Measurements from ENCODE around the gene SCYL1.

Gene SCYL1

DNA sequence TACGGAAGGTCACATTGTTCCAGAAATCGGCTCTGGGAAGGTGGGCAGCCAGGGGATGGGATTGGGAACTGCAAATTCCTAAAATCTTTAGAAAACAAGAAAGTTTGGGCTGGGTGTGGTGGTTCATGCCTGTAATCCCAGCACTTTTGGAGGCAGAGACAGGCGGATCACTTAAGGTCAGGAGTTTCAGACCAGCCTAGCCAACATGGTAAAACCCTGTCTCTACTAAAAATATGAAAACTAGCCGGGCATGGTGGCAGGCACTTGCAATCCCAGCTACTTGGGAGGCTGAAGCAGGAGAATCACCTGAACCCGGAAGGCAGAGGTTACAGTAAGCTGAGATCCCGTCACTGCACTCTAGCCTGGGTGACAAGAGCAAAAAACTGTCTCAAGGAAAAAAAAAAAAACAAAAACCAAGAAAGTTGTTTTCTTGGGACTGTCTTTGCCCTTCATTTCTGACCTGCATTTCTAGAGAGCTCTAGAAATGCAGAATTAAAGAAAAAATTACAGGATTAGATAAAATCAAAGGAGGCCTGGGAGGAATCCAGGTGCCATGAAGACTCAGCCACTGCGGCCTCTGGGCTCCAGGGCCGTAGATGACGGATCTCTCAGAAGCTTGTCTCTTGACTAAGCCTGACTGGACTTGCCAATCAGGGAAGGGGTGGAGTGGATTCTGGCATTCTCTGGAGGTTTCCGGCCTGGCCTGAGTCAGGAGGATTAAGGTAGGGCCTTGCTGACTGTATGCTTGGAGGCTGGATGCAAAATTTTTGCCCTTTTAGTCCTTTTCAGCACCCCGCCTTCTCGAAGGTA, 31.3 kb upstream of the SCYL1 start:
- no peak for DNase-seq (ENCODE audit: low read depth in 3 of 3)

DNA sequence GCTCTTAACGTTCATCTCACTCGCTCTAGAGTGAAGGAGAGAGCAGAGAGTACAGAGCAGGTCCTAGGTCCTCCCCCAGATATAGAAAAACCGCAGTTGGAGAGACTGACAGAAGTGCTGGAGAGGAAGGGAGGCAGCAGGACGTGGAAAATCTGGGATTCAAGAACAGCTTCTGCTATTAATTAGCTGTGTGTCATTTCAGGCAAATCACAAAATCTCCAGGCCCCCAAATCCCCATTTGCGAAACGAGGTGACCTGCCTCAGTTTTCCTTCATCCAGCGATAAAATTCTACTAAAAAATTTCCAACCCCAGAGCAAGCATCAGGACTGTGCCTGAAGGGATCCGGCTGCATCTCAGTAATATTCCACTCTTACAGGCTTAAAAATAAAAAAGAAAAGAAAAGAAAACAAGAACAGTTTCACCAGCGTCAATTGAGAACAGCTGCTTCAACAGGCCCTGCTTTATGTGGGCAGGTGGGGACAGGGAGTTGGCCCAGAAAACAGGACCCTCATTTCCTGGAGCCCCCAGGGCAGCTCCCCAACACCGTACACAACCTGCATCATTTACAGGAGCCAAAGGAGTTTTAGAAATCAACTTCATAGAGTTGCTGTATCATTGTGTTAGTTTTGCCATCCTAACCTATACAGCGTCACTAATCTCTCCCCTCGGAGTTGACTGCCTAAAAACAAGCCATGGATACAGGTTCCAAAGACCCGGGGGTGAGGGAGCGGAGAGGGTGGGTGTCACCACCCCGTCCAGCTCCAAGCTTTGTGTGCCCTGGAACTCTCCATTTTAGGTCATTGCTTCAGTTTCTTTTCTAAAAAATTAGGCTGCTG, 28.4 kb upstream of the SCYL1 start:
- no peak for DNase-seq (ENCODE audit: low read depth in 3 of 3)

DNA sequence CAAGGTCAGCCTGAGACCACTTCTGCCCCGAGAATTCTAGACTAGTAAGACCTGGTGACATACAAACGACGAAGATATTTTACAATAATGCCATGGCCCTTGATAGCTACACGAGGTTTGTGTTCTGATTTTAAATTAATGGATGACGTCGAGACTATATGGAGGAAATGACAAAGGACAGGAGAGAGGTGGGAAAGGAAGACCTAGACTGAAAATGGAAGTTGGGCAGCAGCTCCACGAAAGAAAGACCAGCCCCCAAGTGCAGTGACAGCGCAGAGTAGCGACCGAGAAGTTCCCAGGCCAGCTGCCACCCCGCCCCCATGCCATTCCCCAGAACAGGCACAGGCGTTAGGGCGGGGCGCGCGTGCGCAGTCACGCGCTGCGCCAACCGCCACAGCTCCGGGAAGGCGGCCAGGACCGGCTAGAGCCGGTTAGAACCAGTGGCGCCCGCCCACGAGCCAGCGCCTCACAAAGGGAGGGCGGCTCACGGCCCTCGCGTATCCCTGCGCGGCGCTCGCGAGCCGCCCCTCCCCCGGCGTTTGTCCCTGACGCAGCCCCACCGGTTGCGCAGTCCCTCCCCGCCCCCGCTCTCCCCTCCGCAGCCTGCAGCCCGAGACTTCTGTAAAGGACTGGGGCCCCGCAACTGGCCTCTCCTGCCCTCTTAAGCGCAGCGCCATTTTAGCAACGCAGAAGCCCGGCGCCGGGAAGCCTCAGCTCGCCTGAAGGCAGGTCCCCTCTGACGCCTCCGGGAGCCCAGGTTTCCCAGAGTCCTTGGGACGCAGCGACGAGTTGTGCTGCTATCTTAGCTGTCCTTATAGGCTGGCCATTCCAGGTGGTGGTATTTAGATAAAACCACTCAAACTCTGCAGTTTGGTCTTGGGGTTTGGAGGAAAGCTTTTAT, 27.5 kb upstream of the SCYL1 start:
- DNase-seq (ENCODE audit: low read depth in 3 of 3): peak; percentile 97 to 99 (median 98)

DNA sequence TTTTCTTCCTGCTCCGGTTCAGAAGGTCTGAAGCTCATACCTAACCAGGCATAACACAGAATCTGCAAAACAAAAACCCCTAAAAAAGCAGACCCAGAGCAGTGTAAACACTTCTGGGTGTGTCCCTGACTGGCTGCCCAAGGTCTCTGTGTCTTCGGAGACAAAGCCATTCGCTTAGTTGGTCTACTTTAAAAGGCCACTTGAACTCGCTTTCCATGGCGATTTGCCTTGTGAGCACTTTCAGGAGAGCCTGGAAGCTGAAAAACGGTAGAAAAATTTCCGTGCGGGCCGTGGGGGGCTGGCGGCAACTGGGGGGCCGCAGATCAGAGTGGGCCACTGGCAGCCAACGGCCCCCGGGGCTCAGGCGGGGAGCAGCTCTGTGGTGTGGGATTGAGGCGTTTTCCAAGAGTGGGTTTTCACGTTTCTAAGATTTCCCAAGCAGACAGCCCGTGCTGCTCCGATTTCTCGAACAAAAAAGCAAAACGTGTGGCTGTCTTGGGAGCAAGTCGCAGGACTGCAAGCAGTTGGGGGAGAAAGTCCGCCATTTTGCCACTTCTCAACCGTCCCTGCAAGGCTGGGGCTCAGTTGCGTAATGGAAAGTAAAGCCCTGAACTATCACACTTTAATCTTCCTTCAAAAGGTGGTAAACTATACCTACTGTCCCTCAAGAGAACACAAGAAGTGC, 26.7 kb upstream of the SCYL1 start:
- DNase-seq (ENCODE audit: low read depth in 3 of 3): peak in 2 of 3 experiments; percentile 39 to 57

DNA sequence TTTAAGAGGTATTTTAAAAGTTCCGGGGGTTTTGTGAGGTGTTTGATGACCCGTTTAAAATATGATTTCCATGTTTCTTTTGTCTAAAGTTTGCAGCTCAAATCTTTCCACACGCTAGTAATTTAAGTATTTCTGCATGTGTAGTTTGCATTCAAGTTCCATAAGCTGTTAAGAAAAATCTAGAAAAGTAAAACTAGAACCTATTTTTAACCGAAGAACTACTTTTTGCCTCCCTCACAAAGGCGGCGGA, 26.2 kb upstream of the SCYL1 start:
- no peak for DNase-seq (ENCODE audit: low read depth in 3 of 3)

DNA sequence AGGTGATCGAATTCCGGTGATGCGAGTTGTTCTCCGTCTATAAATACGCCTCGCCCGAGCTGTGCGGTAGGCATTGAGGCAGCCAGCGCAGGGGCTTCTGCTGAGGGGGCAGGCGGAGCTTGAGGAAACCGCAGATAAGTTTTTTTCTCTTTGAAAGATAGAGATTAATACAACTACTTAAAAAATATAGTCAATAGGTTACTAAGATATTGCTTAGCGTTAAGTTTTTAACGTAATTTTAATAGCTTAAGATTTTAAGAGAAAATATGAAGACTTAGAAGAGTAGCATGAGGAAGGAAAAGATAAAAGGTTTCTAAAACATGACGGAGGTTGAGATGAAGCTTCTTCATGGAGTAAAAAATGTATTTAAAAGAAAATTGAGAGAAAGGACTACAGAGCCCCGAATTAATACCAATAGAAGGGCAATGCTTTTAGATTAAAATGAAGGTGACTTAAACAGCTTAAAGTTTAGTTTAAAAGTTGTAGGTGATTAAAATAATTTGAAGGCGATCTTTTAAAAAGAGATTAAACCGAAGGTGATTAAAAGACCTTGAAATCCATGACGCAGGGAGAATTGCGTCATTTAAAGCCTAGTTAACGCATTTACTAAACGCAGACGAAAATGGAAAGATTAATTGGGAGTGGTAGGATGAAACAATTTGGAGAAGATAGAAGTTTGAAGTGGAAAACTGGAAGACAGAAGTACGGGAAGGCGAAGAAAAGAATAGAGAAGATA, 25.7 kb upstream of the SCYL1 start, which contains the start of gene MALAT1:
Gene MALAT1 (plus strand): TSS at position 69 of the 736 bp plus-strand sequence.
- peak; percentile 89 to 90 (median 90) for DNase-seq (ENCODE audit: low read depth in 3 of 3)

DNA sequence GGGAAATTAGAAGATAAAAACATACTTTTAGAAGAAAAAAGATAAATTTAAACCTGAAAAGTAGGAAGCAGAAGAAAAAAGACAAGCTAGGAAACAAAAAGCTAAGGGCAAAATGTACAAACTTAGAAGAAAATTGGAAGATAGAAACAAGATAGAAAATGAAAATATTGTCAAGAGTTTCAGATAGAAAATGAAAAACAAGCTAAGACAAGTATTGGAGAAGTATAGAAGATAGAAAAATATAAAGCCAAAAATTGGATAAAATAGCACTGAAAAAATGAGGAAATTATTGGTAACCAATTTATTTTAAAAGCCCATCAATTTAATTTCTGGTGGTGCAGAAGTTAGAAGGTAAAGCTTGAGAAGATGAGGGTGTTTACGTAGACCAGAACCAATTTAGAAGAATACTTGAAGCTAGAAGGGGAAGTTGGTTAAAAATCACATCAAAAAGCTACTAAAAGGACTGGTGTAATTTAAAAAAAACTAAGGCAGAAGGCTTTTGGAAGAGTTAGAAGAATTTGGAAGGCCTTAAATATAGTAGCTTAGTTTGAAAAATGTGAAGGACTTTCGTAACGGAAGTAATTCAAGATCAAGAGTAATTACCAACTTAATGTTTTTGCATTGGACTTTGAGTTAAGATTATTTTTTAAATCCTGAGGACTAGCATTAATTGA, 25.0 kb upstream of the SCYL1 start:
- no peak for DNase-seq (ENCODE audit: low read depth in 3 of 3)

DNA sequence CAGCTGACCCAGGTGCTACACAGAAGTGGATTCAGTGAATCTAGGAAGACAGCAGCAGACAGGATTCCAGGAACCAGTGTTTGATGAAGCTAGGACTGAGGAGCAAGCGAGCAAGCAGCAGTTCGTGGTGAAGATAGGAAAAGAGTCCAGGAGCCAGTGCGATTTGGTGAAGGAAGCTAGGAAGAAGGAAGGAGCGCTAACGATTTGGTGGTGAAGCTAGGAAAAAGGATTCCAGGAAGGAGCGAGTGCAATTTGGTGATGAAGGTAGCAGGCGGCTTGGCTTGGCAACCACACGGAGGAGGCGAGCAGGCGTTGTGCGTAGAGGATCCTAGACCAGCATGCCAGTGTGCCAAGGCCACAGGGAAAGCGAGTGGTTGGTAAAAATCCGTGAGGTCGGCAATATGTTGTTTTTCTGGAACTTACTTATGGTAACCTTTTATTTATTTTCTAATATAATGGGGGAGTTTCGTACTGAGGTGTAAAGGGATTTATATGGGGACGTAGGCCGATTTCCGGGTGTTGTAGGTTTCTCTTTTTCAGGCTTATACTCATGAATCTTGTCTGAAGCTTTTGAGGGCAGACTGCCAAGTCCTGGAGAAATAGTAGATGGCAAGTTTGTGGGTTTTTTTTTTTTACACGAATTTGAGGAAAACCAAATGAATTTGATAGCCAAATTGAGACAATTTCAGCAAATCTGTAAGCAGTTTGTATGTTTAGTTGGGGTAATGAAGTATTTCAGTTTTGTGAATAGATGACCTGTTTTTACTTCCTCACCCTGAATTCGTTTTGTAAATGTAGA, 24.3 kb upstream of the SCYL1 start:
- DNase-seq (ENCODE audit: low read depth in 3 of 3): peak in 1 of 3 experiments; percentile 47

DNA sequence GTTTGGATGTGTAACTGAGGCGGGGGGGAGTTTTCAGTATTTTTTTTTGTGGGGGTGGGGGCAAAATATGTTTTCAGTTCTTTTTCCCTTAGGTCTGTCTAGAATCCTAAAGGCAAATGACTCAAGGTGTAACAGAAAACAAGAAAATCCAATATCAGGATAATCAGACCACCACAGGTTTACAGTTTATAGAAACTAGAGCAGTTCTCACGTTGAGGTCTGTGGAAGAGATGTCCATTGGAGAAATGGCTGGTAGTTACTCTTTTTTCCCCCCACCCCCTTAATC, 23.8 kb upstream of the SCYL1 start:
- DNase-seq (ENCODE audit: low read depth in 3 of 3): no peak

DNA sequence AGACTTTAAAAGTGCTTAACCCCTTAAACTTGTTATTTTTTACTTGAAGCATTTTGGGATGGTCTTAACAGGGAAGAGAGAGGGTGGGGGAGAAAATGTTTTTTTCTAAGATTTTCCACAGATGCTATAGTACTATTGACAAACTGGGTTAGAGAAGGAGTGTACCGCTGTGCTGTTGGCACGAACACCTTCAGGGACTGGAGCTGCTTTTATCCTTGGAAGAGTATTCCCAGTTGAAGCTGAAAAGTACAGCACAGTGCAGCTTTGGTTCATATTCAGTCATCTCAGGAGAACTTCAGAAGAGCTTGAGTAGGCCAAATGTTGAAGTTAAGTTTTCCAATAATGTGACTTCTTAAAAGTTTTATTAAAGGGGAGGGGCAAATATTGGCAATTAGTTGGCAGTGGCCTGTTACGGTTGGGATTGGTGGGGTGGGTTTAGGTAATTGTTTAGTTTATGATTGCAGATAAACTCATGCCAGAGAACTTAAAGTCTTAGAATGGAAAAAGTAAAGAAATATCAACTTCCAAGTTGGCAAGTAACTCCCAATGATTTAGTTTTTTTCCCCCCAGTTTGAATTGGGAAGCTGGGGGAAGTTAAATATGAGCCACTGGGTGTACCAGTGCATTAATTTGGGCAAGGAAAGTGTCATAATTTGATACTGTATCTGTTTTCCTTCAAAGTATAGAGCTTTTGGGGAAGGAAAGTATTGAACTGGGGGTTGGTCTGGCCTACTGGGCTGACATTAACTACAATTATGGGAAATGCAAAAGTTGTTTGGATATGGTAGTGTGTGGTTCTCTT, 23.2 kb upstream of the SCYL1 start:
- no peak for DNase-seq (ENCODE audit: low read depth in 3 of 3)

DNA sequence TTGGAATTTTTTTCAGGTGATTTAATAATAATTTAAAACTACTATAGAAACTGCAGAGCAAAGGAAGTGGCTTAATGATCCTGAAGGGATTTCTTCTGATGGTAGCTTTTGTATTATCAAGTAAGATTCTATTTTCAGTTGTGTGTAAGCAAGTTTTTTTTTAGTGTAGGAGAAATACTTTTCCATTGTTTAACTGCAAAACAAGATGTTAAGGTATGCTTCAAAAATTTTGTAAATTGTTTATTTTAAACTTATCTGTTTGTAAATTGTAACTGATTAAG, 22.7 kb upstream of the SCYL1 start:
- DNase-seq (ENCODE audit: low read depth in 3 of 3): no peak

DNA sequence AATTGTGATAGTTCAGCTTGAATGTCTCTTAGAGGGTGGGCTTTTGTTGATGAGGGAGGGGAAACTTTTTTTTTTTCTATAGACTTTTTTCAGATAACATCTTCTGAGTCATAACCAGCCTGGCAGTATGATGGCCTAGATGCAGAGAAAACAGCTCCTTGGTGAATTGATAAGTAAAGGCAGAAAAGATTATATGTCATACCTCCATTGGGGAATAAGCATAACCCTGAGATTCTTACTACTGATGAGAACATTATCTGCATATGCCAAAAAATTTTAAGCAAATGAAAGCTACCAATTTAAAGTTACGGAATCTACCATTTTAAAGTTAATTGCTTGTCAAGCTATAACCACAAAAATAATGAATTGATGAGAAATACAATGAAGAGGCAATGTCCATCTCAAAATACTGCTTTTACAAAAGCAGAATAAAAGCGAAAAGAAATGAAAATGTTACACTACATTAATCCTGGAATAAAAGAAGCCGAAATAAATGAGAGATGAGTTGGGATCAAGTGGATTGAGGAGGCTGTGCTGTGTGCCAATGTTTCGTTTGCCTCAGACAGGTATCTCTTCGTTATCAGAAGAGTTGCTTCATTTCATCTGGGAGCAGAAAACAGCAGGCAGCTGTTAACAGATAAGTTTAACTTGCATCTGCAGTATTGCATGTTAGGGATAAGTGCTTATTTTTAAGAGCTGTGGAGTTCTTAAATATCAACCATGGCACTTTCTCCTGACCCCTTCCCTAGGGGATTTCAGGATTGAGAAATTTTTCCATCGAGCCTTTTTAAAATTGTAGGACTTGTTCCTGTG, 22.1 kb upstream of the SCYL1 start:
- DNase-seq (ENCODE audit: low read depth in 3 of 3): no peak

DNA sequence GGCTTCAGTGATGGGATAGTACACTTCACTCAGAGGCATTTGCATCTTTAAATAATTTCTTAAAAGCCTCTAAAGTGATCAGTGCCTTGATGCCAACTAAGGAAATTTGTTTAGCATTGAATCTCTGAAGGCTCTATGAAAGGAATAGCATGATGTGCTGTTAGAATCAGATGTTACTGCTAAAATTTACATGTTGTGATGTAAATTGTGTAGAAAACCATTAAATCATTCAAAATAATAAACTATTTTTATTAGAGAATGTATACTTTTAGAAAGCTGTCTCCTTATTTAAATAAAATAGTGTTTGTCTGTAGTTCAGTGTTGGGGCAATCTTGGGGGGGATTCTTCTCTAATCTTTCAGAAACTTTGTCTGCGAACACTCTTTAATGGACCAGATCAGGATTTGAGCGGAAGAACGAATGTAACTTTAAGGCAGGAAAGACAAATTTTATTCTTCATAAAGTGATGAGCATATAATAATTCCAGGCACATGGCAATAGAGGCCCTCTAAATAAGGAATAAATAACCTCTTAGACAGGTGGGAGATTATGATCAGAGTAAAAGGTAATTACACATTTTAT, 21.4 kb upstream of the SCYL1 start:
- DNase-seq (ENCODE audit: low read depth in 3 of 3): no peak

DNA sequence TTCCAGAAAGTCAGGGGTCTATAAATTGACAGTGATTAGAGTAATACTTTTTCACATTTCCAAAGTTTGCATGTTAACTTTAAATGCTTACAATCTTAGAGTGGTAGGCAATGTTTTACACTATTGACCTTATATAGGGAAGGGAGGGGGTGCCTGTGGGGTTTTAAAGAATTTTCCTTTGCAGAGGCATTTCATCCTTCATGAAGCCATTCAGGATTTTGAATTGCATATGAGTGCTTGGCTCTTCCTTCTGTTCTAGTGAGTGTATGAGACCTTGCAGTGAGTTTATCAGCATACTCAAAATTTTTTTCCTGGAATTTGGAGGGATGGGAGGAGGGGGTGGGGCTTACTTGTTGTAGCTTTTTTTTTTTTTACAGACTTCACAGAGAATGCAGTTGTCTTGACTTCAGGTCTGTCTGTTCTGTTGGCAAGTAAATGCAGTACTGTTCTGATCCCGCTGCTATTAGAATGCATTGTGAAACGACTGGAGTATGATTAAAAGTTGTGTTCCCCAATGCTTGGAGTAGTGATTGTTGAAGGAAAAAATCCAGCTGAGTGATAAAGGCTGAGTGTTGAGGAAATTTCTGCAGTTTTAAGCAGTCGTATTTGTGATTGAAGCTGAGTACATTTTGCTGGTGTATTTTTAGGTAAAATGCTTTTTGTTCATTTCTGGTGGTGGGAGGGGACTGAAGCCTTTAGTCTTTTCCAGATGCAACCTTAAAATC, 20.8 kb upstream of the SCYL1 start:
- DNase-seq (ENCODE audit: low read depth in 3 of 3): no peak

DNA sequence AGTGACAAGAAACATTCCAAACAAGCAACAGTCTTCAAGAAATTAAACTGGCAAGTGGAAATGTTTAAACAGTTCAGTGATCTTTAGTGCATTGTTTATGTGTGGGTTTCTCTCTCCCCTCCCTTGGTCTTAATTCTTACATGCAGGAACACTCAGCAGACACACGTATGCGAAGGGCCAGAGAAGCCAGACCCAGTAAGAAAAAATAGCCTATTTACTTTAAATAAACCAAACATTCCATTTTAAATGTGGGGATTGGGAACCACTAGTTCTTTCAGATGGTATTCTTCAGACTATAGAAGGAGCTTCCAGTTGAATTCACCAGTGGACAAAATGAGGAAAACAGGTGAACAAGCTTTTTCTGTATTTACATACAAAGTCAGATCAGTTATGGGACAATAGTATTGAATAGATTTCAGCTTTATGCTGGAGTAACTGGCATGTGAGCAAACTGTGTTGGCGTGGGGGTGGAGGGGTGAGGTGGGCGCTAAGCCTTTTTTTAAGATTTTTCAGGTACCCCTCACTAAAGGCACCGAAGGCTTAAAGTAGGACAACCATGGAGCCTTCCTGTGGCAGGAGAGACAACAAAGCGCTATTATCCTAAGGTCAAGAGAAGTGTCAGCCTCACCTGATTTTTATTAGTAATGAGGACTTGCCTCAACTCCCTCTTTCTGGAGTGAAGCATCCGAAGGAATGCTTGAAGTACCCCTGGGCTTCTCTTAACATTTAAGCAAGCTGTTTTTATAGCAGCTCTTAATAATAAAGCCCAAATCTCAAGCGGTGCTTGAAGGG, 20.0 kb upstream of the SCYL1 start:
- no peak for DNase-seq (ENCODE audit: low read depth in 3 of 3)

All from stimulated activated CD4-positive, alpha-beta T cell treated with anti-CD3 and anti-CD28 coated beads, TNF-alpha, amount 100 ng/mL, for 24 hours (primary cell).